OCI-LY1 (cell line): ENCODE measurements around the gene TMC2.

Source experiments
- H2AFZ ChIP-seq: fragments of 200-600 bp; sonication (generic), shearing (Covaris generic); 2 replicates; pipeline ENCODE4 v1.6.0; 2014; ENCODE audit warnings: antibody characterized with exemption, mild to moderate bottlenecking, low read length
- H3F3A ChIP-seq: fragments of 200-600 bp; sonication (generic), shearing (Covaris generic); 2 replicates; pipeline ENCODE4 v1.6.0; 2014; ENCODE audit warnings: mild to moderate bottlenecking, antibody characterized with exemption, low read length, moderate library complexity; ENCODE audit not compliant: insufficient read depth
- H3K27ac ChIP-seq: fragments of 200-600 bp; sonication (generic); 2 replicates; pipeline ENCODE4 v1.5.1; 2014; ENCODE audit warnings: low read length, mixed run types, mild to moderate bottlenecking, low read depth; ENCODE audit not compliant: poor library complexity, severe bottlenecking
- H3K27me3 ChIP-seq: fragments of 200-600 bp; sonication (generic); 2 replicates; pipeline ENCODE4 v1.6.0; 2014; ENCODE audit warnings: antibody characterized with exemption, mild to moderate bottlenecking, low read length, moderate library complexity; ENCODE audit not compliant: insufficient read depth
- H3K36me3 ChIP-seq: fragments of 200-600 bp; sonication (generic); 2 replicates; pipeline ENCODE4 v1.6.1; 2014; ENCODE audit warnings: mild to moderate bottlenecking, antibody characterized with exemption, low read length, moderate library complexity, mixed read lengths; ENCODE audit not compliant: insufficient read depth
- H3K4me1 ChIP-seq: fragments of 200-600 bp; sonication (generic); 2 replicates; pipeline ENCODE4 v1.5.1; 2014; ENCODE audit warnings: mild to moderate bottlenecking, low read length, moderate library complexity; ENCODE audit not compliant: insufficient read depth, severe bottlenecking
- H3K4me2 ChIP-seq: fragments of 200-600 bp; sonication (generic), shearing (Covaris generic); 2 replicates; pipeline ENCODE4 v1.6.1; 2014; ENCODE audit warnings: low read length
- H3K4me3 ChIP-seq: fragments of 200-600 bp; sonication (generic); 2 replicates; pipeline ENCODE4 v1.5.1; 2014; ENCODE audit warnings: low read length, low read depth, mild to moderate bottlenecking, mixed read lengths; ENCODE audit not compliant: poor library complexity, severe bottlenecking
- H3K79me2 ChIP-seq: fragments of 200-600 bp; shearing (Covaris generic); 2 replicates; pipeline ENCODE4 v1.6.1; 2016; ENCODE audit warnings: mixed run types, low read length, mixed read lengths; ENCODE audit not compliant: insufficient read depth
- H3K9ac ChIP-seq: fragments of 200-600 bp; sonication (generic), shearing (Covaris generic); 2 replicates; pipeline ENCODE4 v1.6.1; 2014; ENCODE audit warnings: mild to moderate bottlenecking, low read length, mixed read lengths
- H3K9me2 ChIP-seq: fragments of 200-600 bp; sonication (generic), shearing (Covaris generic); 2 replicates; pipeline ENCODE4 v1.6.1; 2014; ENCODE audit warnings: low read depth, mild to moderate bottlenecking, low read length, mixed read lengths
- H3K9me3 ChIP-seq: fragments of 200-600 bp; shearing (Covaris generic); 2 replicates; pipeline ENCODE4 v1.6.1; 2014; ENCODE audit warnings: low read length, mixed read lengths
- H4K20me1 ChIP-seq: fragments of 200-600 bp; sonication (generic), shearing (Covaris generic); 2 replicates; pipeline ENCODE4 v1.6.0; 2016; ENCODE audit warnings: mild to moderate bottlenecking, low read length; ENCODE audit not compliant: insufficient read depth
- CTCF ChIP-seq: fragments of 200-600 bp; sonication (generic), shearing (Covaris generic); IDR thresholded peaks from 2 replicates; pipeline ENCODE4 v1.5.1; 2017; ENCODE audit warnings: mild to moderate bottlenecking, antibody characterized with exemption, low read length, moderate library complexity, mixed read lengths
- EZH2 ChIP-seq: fragments of 200-600 bp; sonication (generic), shearing (Covaris generic); IDR thresholded peaks from 2 replicates; pipeline ENCODE4 v1.8.0; 2017; ENCODE audit warnings: borderline replicate concordance, mixed run types, mild to moderate bottlenecking, antibody characterized with exemption, low read length, moderate library complexity, mixed read lengths

TMC2 gene

GRCh38 chr20:2671977-2672376 is 135.6 kb downstream of the TMC2 start:
- H2AFZ ChIP-seq, result no peak overlapping the region
- no peaks in the 10 kb centered on the region for H3K27me3 ChIP-seq
- H3K27ac ChIP-seq, result no peak overlapping the region
- no peaks in the 10 kb centered on the region for H4K20me1 ChIP-seq
- H3K36me3 ChIP-seq, result no peaks in the 10 kb centered on the region
- no peak overlapping the region for H3K4me3 ChIP-seq
- H3K9me2 ChIP-seq, result no peaks in the 10 kb centered on the region
- no peaks in the 10 kb centered on the region for H3K79me2 ChIP-seq
- H3K9ac ChIP-seq, result no peak overlapping the region
- no peaks in the 10 kb centered on the region for H3F3A ChIP-seq
- H3K4me2 ChIP-seq, result no peak overlapping the region
- H3K4me1 ChIP-seq, result no peaks in the 10 kb centered on the region
- no peaks in the 10 kb centered on the region for H3K9me3 ChIP-seq
- TF ChIP-seq EZH2 (no peak), CTCF (peak; percentile 33)

GRCh38 chr20:2672446-2672845 is 136.1 kb downstream of the TMC2 start:
- H3K9me2 ChIP-seq, result no peaks in the 10 kb centered on the region
- no peaks in the 10 kb centered on the region for H3K4me1 ChIP-seq
- no peaks in the 10 kb centered on the region for H3K9me3 ChIP-seq
- TF ChIP-seq CTCF (no peak), EZH2 (no peak)
- no peak overlapping the region for H2AFZ ChIP-seq
- no peak overlapping the region for H3K27ac ChIP-seq
- no peak overlapping the region for H3K9ac ChIP-seq
- no peaks in the 10 kb centered on the region for H3K79me2 ChIP-seq
- H3K27me3 ChIP-seq, result peaks cover 4% of the 10 kb centered on the region; the same call in 1 of the 2 replicates
- H3K4me3 ChIP-seq, result no peak overlapping the region
- no peaks in the 10 kb centered on the region for H3F3A ChIP-seq
- H3K36me3 ChIP-seq, result no peaks in the 10 kb centered on the region
- H3K4me2 ChIP-seq, result no peak overlapping the region
- H4K20me1 ChIP-seq, result no peaks in the 10 kb centered on the region

- Histone ChIP-seq H3K9me2 (no peaks in the 10 kb centered on the region), H3K36me3 (no peaks in the 10 kb centered on the region), H3K9ac (no peak overlapping the region), H4K20me1 (no peaks in the 10 kb centered on the region), H3K79me2 (no peaks in the 10 kb centered on the region), H3K9me3 (no peaks in the 10 kb centered on the region), H3K27ac (no peak overlapping the region), H3K27me3 (peaks cover 4% of the 10 kb centered on the region; the same call in 1 of the 2 replicates), H3K4me2 (no peak overlapping the region), H3F3A (no peaks in the 10 kb centered on the region), H3K4me1 (no peaks in the 10 kb centered on the region), H3K4me3 (no peak overlapping the region), H2AFZ (no peak overlapping the region)
- TF ChIP-seq CTCF, result no peak
- TF ChIP-seq EZH2, result no peak
These were observed 137.1 kb downstream of the TMC2 start for GRCh38 chr20:2673453-2673852.
